ENCODE data around the gene N4BP2. TPM values are rescaled to one million over a fixed set of nuclear protein-coding genes. Genes with fewer than 3 reads are reported as not detected.

The N4BP2 gene
- polyA plus RNA-seq, 1 donor = 16.9 TPM

GRCh38 chr4:40149960-40150385 is 93.3 kb downstream of the N4BP2 start:
- Histone ChIP-seq H3K27me3 (ENCODE audit: control insufficient read depth, insufficient read depth, low read length) (no peaks in the 10 kb centered on the region), H3K9me3 (ENCODE audit: control insufficient read depth, low read depth, low read length) (peaks cover 14% of the 10 kb centered on the region), H3K27ac (ENCODE audit: low read length) (no peak overlapping the region), H3K36me3 (ENCODE audit: control insufficient read depth, insufficient read depth, low read length) (peaks cover 3% of the 10 kb centered on the region), H3K4me1 (ENCODE audit: control insufficient read depth, insufficient read depth, low read length) (no peaks in the 10 kb centered on the region), H3K4me3 (ENCODE audit: low read length) (no peak overlapping the region)
- peak; percentile 40 to 57 for DNase-seq
- 100% methylated on average over 1 of the region's 3 CpGs for WGBS (ENCODE audit: insufficient coverage, low lambda C conversion rate)

GRCh38 chr4:40150932-40151331 is 94.3 kb downstream of the N4BP2 start:
- Histone ChIP-seq H3K4me3 (ENCODE audit: low read length) (no peak overlapping the region), H3K9me3 (ENCODE audit: control insufficient read depth, low read depth, low read length) (peaks cover 14% of the 10 kb centered on the region), H3K27me3 (ENCODE audit: control insufficient read depth, insufficient read depth, low read length) (no peaks in the 10 kb centered on the region), H3K4me1 (ENCODE audit: control insufficient read depth, insufficient read depth, low read length) (no peaks in the 10 kb centered on the region), H3K27ac (ENCODE audit: low read length) (peak overlapping the region; percentile 5), H3K36me3 (ENCODE audit: control insufficient read depth, insufficient read depth, low read length) (no peaks in the 10 kb centered on the region)
- peak; percentile 17 to 58 for DNase-seq
- WGBS (ENCODE audit: insufficient coverage, low lambda C conversion rate) = 60% methylated on average over 1 of the region's 3 CpGs

GRCh38 chr4:40152637-40153036 is 96.0 kb downstream of the N4BP2 start:
- H3K4me3 ChIP-seq (ENCODE audit: low read length) = no peak overlapping the region
- no peaks in the 10 kb centered on the region for H3K36me3 ChIP-seq (ENCODE audit: control insufficient read depth, insufficient read depth, low read length)
- peaks cover 14% of the 10 kb centered on the region for H3K9me3 ChIP-seq (ENCODE audit: control insufficient read depth, low read depth, low read length)
- DNase-seq = no peak
- no CpG with 5 or more reads among the region's 4 CpGs for WGBS (ENCODE audit: insufficient coverage, low lambda C conversion rate)
- H3K27ac ChIP-seq (ENCODE audit: low read length) = no peak overlapping the region
- no peaks in the 10 kb centered on the region for H3K27me3 ChIP-seq (ENCODE audit: control insufficient read depth, insufficient read depth, low read length)
- H3K4me1 ChIP-seq (ENCODE audit: control insufficient read depth, insufficient read depth, low read length) = no peaks in the 10 kb centered on the region

GRCh38 chr4:40157436-40157835 is 100.8 kb downstream of the N4BP2 start:
- peaks cover 8% of the 10 kb centered on the region for H3K36me3 ChIP-seq (ENCODE audit: control insufficient read depth, insufficient read depth, low read length)
- no peaks in the 10 kb centered on the region for H3K4me1 ChIP-seq (ENCODE audit: control insufficient read depth, insufficient read depth, low read length)
- DNase-seq = no peak
- WGBS (ENCODE audit: insufficient coverage, low lambda C conversion rate) = 94% methylated on average over 2 of the region's 4 CpGs
- H3K9me3 ChIP-seq (ENCODE audit: control insufficient read depth, low read depth, low read length) = no peaks in the 10 kb centered on the region
- no peak overlapping the region for H3K27ac ChIP-seq (ENCODE audit: low read length)
- no peak overlapping the region for H3K4me3 ChIP-seq (ENCODE audit: low read length)
- no peaks in the 10 kb centered on the region for H3K27me3 ChIP-seq (ENCODE audit: control insufficient read depth, insufficient read depth, low read length)

- peaks cover 13% of the 10 kb centered on the region for H3K36me3 ChIP-seq (ENCODE audit: control insufficient read depth, insufficient read depth, low read length)
- H3K27ac ChIP-seq (ENCODE audit: low read length) = no peak overlapping the region
- H3K4me1 ChIP-seq (ENCODE audit: control insufficient read depth, insufficient read depth, low read length) = no peaks in the 10 kb centered on the region
- H3K27me3 ChIP-seq (ENCODE audit: control insufficient read depth, insufficient read depth, low read length) = no peaks in the 10 kb centered on the region
- H3K9me3 ChIP-seq (ENCODE audit: control insufficient read depth, low read depth, low read length) = no peaks in the 10 kb centered on the region
- WGBS (ENCODE audit: insufficient coverage, low lambda C conversion rate) = 92% methylated on average over 2 of the region's 9 CpGs
- H3K4me3 ChIP-seq (ENCODE audit: low read length) = no peak overlapping the region
- no peak for DNase-seq
These were observed 103.6 kb downstream of the N4BP2 start for GRCh38 chr4:40160258-40160657.

- 80% methylated on average over 2 of the region's 3 CpGs for WGBS (ENCODE audit: insufficient coverage, low lambda C conversion rate)
- no peaks in the 10 kb centered on the region for H3K4me1 ChIP-seq (ENCODE audit: control insufficient read depth, insufficient read depth, low read length)
- peaks cover 13% of the 10 kb centered on the region for H3K36me3 ChIP-seq (ENCODE audit: control insufficient read depth, insufficient read depth, low read length)
- H3K9me3 ChIP-seq (ENCODE audit: control insufficient read depth, low read depth, low read length) = peaks cover 5% of the 10 kb centered on the region
- no peak for DNase-seq
- no peak overlapping the region for H3K4me3 ChIP-seq (ENCODE audit: low read length)
- H3K27ac ChIP-seq (ENCODE audit: low read length) = no peak overlapping the region
- H3K27me3 ChIP-seq (ENCODE audit: control insufficient read depth, insufficient read depth, low read length) = no peaks in the 10 kb centered on the region
These were observed 107.8 kb downstream of the N4BP2 start for GRCh38 chr4:40164459-40164858.

- no peaks in the 10 kb centered on the region for H3K4me1 ChIP-seq (ENCODE audit: control insufficient read depth, insufficient read depth, low read length)
- H3K36me3 ChIP-seq (ENCODE audit: control insufficient read depth, insufficient read depth, low read length) = peaks cover 13% of the 10 kb centered on the region
- no peaks in the 10 kb centered on the region for H3K27me3 ChIP-seq (ENCODE audit: control insufficient read depth, insufficient read depth, low read length)
- H3K4me3 ChIP-seq (ENCODE audit: low read length) = no peak overlapping the region
- H3K9me3 ChIP-seq (ENCODE audit: control insufficient read depth, low read depth, low read length) = peaks cover 5% of the 10 kb centered on the region
- H3K27ac ChIP-seq (ENCODE audit: low read length) = no peak overlapping the region
- WGBS (ENCODE audit: insufficient coverage, low lambda C conversion rate) = no CpG with 5 or more reads among the region's 1 CpG
- DNase-seq = no peak
These were observed 109.3 kb downstream of the N4BP2 start for GRCh38 chr4:40165916-40166315.

- H3K27me3 ChIP-seq (ENCODE audit: control insufficient read depth, insufficient read depth, low read length) = no peaks in the 10 kb centered on the region
- H3K4me1 ChIP-seq (ENCODE audit: control insufficient read depth, insufficient read depth, low read length) = no peaks in the 10 kb centered on the region
- no peak overlapping the region for H3K4me3 ChIP-seq (ENCODE audit: low read length)
- H3K36me3 ChIP-seq (ENCODE audit: control insufficient read depth, insufficient read depth, low read length) = peaks cover 4% of the 10 kb centered on the region
- H3K9me3 ChIP-seq (ENCODE audit: control insufficient read depth, low read depth, low read length) = peaks cover 5% of the 10 kb centered on the region
- DNase-seq = no peak
- H3K27ac ChIP-seq (ENCODE audit: low read length) = no peak overlapping the region
These were observed 111.4 kb downstream of the N4BP2 start for GRCh38 chr4:40168070-40168469.

- peaks cover 5% of the 10 kb centered on the region for H3K9me3 ChIP-seq (ENCODE audit: control insufficient read depth, low read depth, low read length)
- H3K4me1 ChIP-seq (ENCODE audit: control insufficient read depth, insufficient read depth, low read length) = no peaks in the 10 kb centered on the region
- H3K27ac ChIP-seq (ENCODE audit: low read length) = no peak overlapping the region
- H3K36me3 ChIP-seq (ENCODE audit: control insufficient read depth, insufficient read depth, low read length) = no peaks in the 10 kb centered on the region
- H3K27me3 ChIP-seq (ENCODE audit: control insufficient read depth, insufficient read depth, low read length) = no peaks in the 10 kb centered on the region
- no peak overlapping the region for H3K4me3 ChIP-seq (ENCODE audit: low read length)
- peak in 1 of 2 donors; percentile 40 for DNase-seq
These were observed 113.9 kb downstream of the N4BP2 start for GRCh38 chr4:40170588-40170987.

- no peaks in the 10 kb centered on the region for H3K9me3 ChIP-seq (ENCODE audit: control insufficient read depth, low read depth, low read length)
- no peak overlapping the region for H3K27ac ChIP-seq (ENCODE audit: low read length)
- peaks cover 3% of the 10 kb centered on the region for H3K27me3 ChIP-seq (ENCODE audit: control insufficient read depth, insufficient read depth, low read length)
- H3K4me1 ChIP-seq (ENCODE audit: control insufficient read depth, insufficient read depth, low read length) = no peaks in the 10 kb centered on the region
- WGBS (ENCODE audit: insufficient coverage, low lambda C conversion rate) = 85% methylated on average over 2 of the region's 4 CpGs
- no peak for DNase-seq
- no peaks in the 10 kb centered on the region for H3K36me3 ChIP-seq (ENCODE audit: control insufficient read depth, insufficient read depth, low read length)
- no peak overlapping the region for H3K4me3 ChIP-seq (ENCODE audit: low read length)
These were observed 116.8 kb downstream of the N4BP2 start for GRCh38 chr4:40173470-40173875.

- H3K27ac ChIP-seq (ENCODE audit: low read length) = no peak overlapping the region
- H3K36me3 ChIP-seq (ENCODE audit: control insufficient read depth, insufficient read depth, low read length) = no peaks in the 10 kb centered on the region
- peaks cover 3% of the 10 kb centered on the region for H3K27me3 ChIP-seq (ENCODE audit: control insufficient read depth, insufficient read depth, low read length)
- H3K9me3 ChIP-seq (ENCODE audit: control insufficient read depth, low read depth, low read length) = no peaks in the 10 kb centered on the region
- no CpG with 5 or more reads among the region's 10 CpGs for WGBS (ENCODE audit: insufficient coverage, low lambda C conversion rate)
- peak overlapping the region; percentile 23 for H3K4me3 ChIP-seq (ENCODE audit: low read length)
- no peak for DNase-seq
- H3K4me1 ChIP-seq (ENCODE audit: control insufficient read depth, insufficient read depth, low read length) = no peaks in the 10 kb centered on the region
These were observed 120.0 kb downstream of the N4BP2 start for GRCh38 chr4:40176602-40177001.
